ENCODE results near the gene NEK7.

NEK7 gene

GRCh38 chr1:198364471-198364870 lies 207.7 kb downstream of the NEK7 start:
- no peak for DNase-seq

- DNase-seq = no peak
These were observed 210.5 kb downstream of the NEK7 start for GRCh38 chr1:198367296-198367695.

GRCh38 chr1:198370996-198371395 lies 214.2 kb downstream of the NEK7 start:
- DNase-seq = no peak
